Transverse colon (tissue), 4 donors: Measurements from ENCODE around the gene CARMIL1. TPM values are rescaled to one million over a fixed set of nuclear protein-coding genes. Genes with fewer than 3 reads are reported as not detected.

Source experiments
- DNase-seq: peaks from one replicate; pipeline ENCODE4 v3.0.0-alpha.2; 2019
- H3K27ac ChIP-seq, 4 donors: fragments of 200-600 bp; sonication (generic); 2 replicates each; pipeline ENCODE4 v1.5.1; 2016 to 2018; ENCODE audit warnings: inconsistent platforms in 4 of 4
- H3K27me3 ChIP-seq: fragments of 200-600 bp; sonication (generic); 2 replicates; pipeline ENCODE4 v1.5.1; 2017; ENCODE audit warnings: inconsistent platforms
- H3K36me3 ChIP-seq, 4 donors: fragments of 200-600 bp; sonication (generic); 2 replicates each; pipeline ENCODE4 v1.5.1; 2017 to 2019; ENCODE audit warnings: inconsistent platforms in 4 of 4
- H3K4me1 ChIP-seq, 4 donors: fragments of 200-600 bp; sonication (generic); 2 replicates each; pipeline ENCODE4 v1.5.1; 2017 to 2020; ENCODE audit warnings: inconsistent platforms in 4 of 4
- H3K4me3 ChIP-seq, 4 donors: fragments of 200-600 bp; sonication (generic); 1 replicate in 1 of 4; 2 replicates in 3 of 4; pipeline versions ENCODE4 v1.5.1 to v1.6.1; 2017 to 2019; ENCODE audit warnings: inconsistent platforms in 4 of 4
- H3K9me3 ChIP-seq, 2 donors: fragments of 200-600 bp; sonication (generic); 2 replicates each; pipeline ENCODE4 v1.5.1; 2017 to 2019; ENCODE audit warnings: inconsistent platforms in 2 of 2
- EP300 ChIP-seq: sonication (generic); formaldehyde crosslinking; IDR thresholded peaks from one replicate; pipeline ENCODE4 v1.6.1; 2017; ENCODE audit warnings: antibody characterized with exemption, low read depth
- POLR2A ChIP-seq: fragments of 450-650 bp; IDR thresholded peaks from one replicate; pipeline ENCODE4 v1.6.1; 2016; ENCODE audit warnings: antibody characterized with exemption, mild to moderate bottlenecking, moderate library complexity
- POLR2AphosphoS5 ChIP-seq, 3 donors: sonication (generic); formaldehyde crosslinking; IDR thresholded peaks; one replicate each; pipeline ENCODE4 v1.6.1; 2016; ENCODE audit warnings: antibody characterized with exemption in 3 of 3
- WGBS, 2 donors: methylation state at CpG; one replicate each; pipeline ENCODE4 v1.1.5; 2018; ENCODE audit warnings: low coverage in 1 of 2; 5-methylcytosine and 5-hydroxymethylcytosine counted together
- in situ Hi-C, 4 donors: fragments of 200-750 bp; cut with MboI; loops; one replicate each; pipeline versions ENCODE4 v1.15.0 to v1.15.1; 2017; ENCODE audit warnings: low sequenced_read_pairs in 3 of 4, low pct_ligation_motif_present in 1 of 4, low pct_unique_long_range_greater_than_20kb in 1 of 4
- intact Hi-C: fragments of 100-400 bp; cut with DNase I; formaldehyde crosslinking; loops from one replicate; pipeline ENCODE4 v1.15.1; 2023; ENCODE audit warnings: low total_unique reads
- total RNA-seq, 4 donors: library from RNA; depleted of rRNA; stranded (reverse); fragments of >200 nt; gene quantifications; one replicate each; pipeline ENCODE4 v1.1.0, GENCODE V29; 2016
- TF ChIP-seq, protein P1 (sequence below), 5 experiments: fragments of 200-600 bp in 3 of 5; fragments of 450-650 bp in 2 of 5; sonication (generic) in 3 of 5; IDR thresholded peaks; 1 replicate in 2 of 5; 2 replicates in 3 of 5; pipeline ENCODE4 v1.5.1; 2016 to 2017; ENCODE audit warnings: antibody characterized with exemption in 5 of 5, inconsistent platforms in 3 of 5, mild to moderate bottlenecking in 2 of 5, moderate library complexity in 1 of 5

Gene CARMIL1
- total RNA-seq, 4 donors from 2014 or later: 25.1 to 93.5 (median 61.0) TPM

DNA sequence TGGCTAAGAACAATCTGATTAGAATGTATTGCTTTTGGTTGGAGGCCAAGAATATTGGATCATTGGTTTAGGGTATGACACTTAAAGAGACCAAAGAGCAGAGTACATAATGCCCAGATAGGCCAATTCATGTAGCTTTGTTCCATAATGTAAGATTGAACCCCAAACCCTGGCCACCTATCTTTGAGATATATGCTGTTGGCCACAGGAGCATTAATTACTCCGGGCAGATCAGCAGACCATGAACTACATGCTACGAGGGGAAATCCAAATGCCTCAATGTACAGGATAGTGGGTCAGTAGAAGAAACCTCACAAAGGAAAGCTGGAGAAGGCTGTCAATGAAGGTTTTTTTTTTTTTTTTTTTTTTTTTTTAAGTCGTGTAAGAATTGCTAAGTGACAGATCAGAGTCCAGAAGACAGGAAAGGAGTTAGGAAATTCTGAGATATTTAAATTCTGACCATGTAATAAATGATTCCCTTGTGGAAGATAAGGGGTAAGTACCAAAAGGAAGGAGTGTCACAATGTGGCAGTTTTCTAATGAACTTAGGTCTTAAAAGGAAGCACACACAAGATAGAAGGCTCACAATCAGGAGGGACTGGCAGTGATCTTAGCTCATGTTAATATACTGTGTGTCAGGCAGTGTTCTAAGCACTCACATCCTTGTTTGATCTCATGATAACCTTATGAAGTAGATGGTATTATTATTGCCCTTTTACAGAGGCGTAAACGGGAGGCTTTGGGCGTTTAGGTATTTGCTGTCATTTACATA is 61.4 kb downstream of the CARMIL1 start:
- intact Hi-C loops: no loop called here
- H3K36me3 ChIP-seq: no peaks in the 10 kb centered on the region

DNA sequence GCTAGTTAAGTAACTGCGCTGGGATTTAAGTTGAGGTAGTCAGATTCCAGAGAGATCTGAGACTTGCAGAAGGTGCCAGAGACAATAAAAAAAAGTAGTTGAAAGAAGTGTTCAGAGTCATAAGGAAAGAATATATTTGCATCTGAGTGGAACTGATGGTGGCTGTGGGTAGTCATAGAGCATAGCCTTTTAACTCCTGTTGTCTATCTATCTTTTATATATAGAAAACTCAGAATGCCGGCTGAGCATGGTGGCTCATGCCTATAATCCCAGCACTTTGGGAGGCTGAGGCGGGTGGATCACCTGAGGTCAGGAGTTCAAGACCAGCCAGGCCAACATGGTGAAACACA is 62.0 kb downstream of the CARMIL1 start:
- DNase-seq: no peak
- WGBS, 2 donors: 41 to 53% methylated on average over 3 of the region's 3 CpGs
- TF ChIP-seq POLR2A (no peak), EP300 (no peak), POLR2AphosphoS5 (IDR thresholded peaks at IDR 0.05) (no peak)
- TF ChIP-seq, protein P1, sequence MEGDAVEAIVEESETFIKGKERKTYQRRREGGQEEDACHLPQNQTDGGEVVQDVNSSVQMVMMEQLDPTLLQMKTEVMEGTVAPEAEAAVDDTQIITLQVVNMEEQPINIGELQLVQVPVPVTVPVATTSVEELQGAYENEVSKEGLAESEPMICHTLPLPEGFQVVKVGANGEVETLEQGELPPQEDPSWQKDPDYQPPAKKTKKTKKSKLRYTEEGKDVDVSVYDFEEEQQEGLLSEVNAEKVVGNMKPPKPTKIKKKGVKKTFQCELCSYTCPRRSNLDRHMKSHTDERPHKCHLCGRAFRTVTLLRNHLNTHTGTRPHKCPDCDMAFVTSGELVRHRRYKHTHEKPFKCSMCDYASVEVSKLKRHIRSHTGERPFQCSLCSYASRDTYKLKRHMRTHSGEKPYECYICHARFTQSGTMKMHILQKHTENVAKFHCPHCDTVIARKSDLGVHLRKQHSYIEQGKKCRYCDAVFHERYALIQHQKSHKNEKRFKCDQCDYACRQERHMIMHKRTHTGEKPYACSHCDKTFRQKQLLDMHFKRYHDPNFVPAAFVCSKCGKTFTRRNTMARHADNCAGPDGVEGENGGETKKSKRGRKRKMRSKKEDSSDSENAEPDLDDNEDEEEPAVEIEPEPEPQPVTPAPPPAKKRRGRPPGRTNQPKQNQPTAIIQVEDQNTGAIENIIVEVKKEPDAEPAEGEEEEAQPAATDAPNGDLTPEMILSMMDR (IDR thresholded peaks at IDR 0.05): no peak
- intact Hi-C loops: no loop called here
- H3K36me3 ChIP-seq: no peaks in the 10 kb centered on the region
- H3K27ac ChIP-seq: peak overlapping the region; percentile 53 to 71 (median 59)
- no peaks in the 10 kb centered on the region for H3K27me3 ChIP-seq
- H3K9me3 ChIP-seq: no peaks in the 10 kb centered on the region
- in situ Hi-C loops: no loop called here
- no peak overlapping the region for H3K4me3 ChIP-seq
- H3K4me1 ChIP-seq: peaks cover 4 to 60% (median 24%) of the 10 kb centered on the region in 4 donors

More for the DNA sequence above, 61.4 kb downstream of the CARMIL1 start:
- Histone ChIP-seq H3K4me3 (no peak overlapping the region), H3K4me1 (peaks cover 4 to 61% (median 25%) of the 10 kb centered on the region in 4 donors), H3K27ac (peak overlapping the region; percentile 53 to 71 (median 59)), H3K9me3 (no peaks in the 10 kb centered on the region), H3K27me3 (no peaks in the 10 kb centered on the region)
- TF ChIP-seq EP300 (no peak), POLR2AphosphoS5 (IDR thresholded peaks at IDR 0.05) (peak in 1 of 3 donors; percentile 73), POLR2A (no peak)
- TF ChIP-seq, protein P1 (IDR thresholded peaks at IDR 0.05): no peak
- in situ Hi-C loops: no loop called here
- DNase-seq: no peak
- WGBS, 2 donors: 36 to 40% methylated on average over 5 to 6 of the region's 6 CpGs

DNA sequence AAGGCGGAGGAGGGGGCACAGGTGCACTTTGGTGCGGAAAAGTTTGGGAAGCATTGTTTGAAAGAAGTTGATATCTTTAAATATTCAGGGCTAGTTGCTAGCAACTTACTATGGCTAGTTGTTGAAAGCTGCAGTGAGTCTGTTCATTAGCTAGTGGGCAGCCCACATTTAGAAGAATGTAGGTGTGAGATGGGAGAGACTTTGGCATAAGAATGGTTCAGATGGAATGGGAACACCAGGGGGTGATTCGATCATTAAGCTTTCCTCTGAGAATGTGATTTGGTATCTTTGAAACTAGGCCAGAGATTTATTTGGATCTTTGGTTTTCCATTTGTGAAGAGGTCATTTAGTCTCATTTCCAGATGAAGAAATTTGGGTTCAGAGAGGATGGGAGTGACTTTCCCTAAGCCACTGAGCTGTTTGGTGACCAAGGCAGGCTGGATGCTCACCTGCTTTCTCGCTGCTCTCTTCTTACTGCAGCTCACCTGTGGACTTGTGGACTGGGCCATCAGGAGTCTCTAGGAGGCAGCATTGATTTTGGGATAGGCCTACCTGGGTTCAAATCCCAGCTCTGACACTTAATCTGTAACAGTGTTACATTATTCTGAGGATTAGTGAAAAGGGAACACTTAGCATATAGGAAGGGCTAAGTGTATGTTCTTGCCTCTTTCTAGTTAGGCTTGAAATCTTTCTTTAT is 62.9 kb downstream of the CARMIL1 start:
- intact Hi-C loops (no loop called here), in situ Hi-C loops (no loop called here)
- 81 to 97% methylated on average over 4 of the region's 4 CpGs for WGBS, 2 donors
- Histone ChIP-seq H3K27ac (peak overlapping the region; percentile 53 to 71 (median 59)), H3K4me1 (peaks cover 0 to 53% (median 19%) of the 10 kb centered on the region in 4 donors), H3K9me3 (no peaks in the 10 kb centered on the region), H3K27me3 (no peaks in the 10 kb centered on the region), H3K4me3 (no peak overlapping the region), H3K36me3 (no peaks in the 10 kb centered on the region)
- DNase-seq: no peak
- TF ChIP-seq, protein P1 (IDR thresholded peaks at IDR 0.05): no peak
- TF ChIP-seq EP300 (no peak), POLR2A (no peak), POLR2AphosphoS5 (IDR thresholded peaks at IDR 0.05) (no peak)

DNA sequence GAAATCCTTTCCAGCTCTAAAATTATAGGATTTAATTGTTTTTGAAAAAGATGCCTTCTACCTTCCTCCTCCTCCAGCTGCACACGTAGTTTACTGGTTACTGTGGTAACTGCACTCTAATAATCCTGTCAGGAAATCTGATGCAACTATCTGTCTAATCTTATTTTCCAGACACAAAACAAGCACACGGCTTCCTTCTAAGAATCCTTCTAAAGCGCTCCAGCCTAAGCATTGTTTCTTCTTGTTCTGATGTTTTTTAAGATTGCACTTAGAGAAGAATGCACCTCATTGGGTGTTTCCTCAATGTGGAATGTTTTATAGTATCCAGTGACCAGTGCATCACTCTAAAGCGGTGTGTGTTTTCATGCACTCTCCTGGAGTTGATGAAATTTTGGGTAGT is 63.6 kb downstream of the CARMIL1 start:
- WGBS, 2 donors: 49 to 53% methylated on average over 4 of the region's 4 CpGs
- H3K9me3 ChIP-seq: no peaks in the 10 kb centered on the region
- no peaks in the 10 kb centered on the region for H3K27me3 ChIP-seq
- in situ Hi-C loops (no loop called here), intact Hi-C loops (no loop called here)
- no peak overlapping the region for H3K27ac ChIP-seq
- H3K4me3 ChIP-seq: no peak overlapping the region
- H3K36me3 ChIP-seq: no peaks in the 10 kb centered on the region
- DNase-seq: no peak
- TF ChIP-seq POLR2AphosphoS5 (IDR thresholded peaks at IDR 0.05): no peak
- TF ChIP-seq, protein P1 (IDR thresholded peaks at IDR 0.05): no peak
- TF ChIP-seq EP300: no peak
- no peak for TF ChIP-seq POLR2A
- peaks cover 0 to 45% (median 16%) of the 10 kb centered on the region in 4 donors for H3K4me1 ChIP-seq
